AG08396 (cell line): Measurements from ENCODE around the gene RXRB.
"Not testable (repeated sequence)": the region's sequence is repeated elsewhere in the genome, so short reads cannot be mapped to it uniquely, and the experiment has no call there.

Experiments
- DNase-seq: peaks from one replicate; pipeline ENCODE4 v3.0.0; 2012; ENCODE audit warnings: low spot score, mixed read lengths

RXRB gene

GRCh38 chr6:33200219-33201146 is at the start of gene RXRB, which contains the start of gene SLC39A7:
RXRB (minus strand) TSS chr6:33200665; CDS start chr6:33200476, 189 bp downstream.
SLC39A7 (plus strand) TSS chr6:33200867; CDS start chr6:33201246, 379 bp downstream.
- peak; percentile 98 for DNase-seq

- DNase-seq, result peak; percentile 45
Observed at GRCh38 chr6:33249732-33250630, 49.5 kb upstream of the RXRB start.

GRCh38 chr6:33248932-33249731 is 48.7 kb upstream of the RXRB start:
- peak; percentile 91 for DNase-seq

- no peak for DNase-seq
Observed at GRCh38 chr6:33248643-33248931, 48.1 kb upstream of the RXRB start.

- peak; percentile 75 for DNase-seq
Observed at GRCh38 chr6:33247977-33248642, 47.6 kb upstream of the RXRB start.

- no peak for DNase-seq
Observed at GRCh38 chr6:33243476-33243875, 43.0 kb upstream of the RXRB start.

GRCh38 chr6:33241968-33242367 is 41.5 kb upstream of the RXRB start:
- no peak for DNase-seq

GRCh38 chr6:33237741-33238140 is 37.3 kb upstream of the RXRB start:
- DNase-seq, result no peak

GRCh38 chr6:33236852-33237251 is 36.4 kb upstream of the RXRB start:
- DNase-seq, result no peak

GRCh38 chr6:33236328-33236727 is 35.9 kb upstream of the RXRB start:
- no peak for DNase-seq

- no peak for DNase-seq
Observed at GRCh38 chr6:33235221-33235634, 34.8 kb upstream of the RXRB start.

- not testable (repeated sequence) for DNase-seq
Observed at GRCh38 chr6:33226503-33227120, 26.1 kb upstream of the RXRB start.

GRCh38 chr6:33217681-33218080 is 17.2 kb upstream of the RXRB start:
- DNase-seq, result no peak

GRCh38 chr6:33217246-33217645 is 16.8 kb upstream of the RXRB start:
- DNase-seq, result no peak

GRCh38 chr6:33216117-33216649 is 15.7 kb upstream of the RXRB start:
- no peak for DNase-seq

- no peak for DNase-seq
Observed at GRCh38 chr6:33215271-33216116, 15.0 kb upstream of the RXRB start.

- no peak for DNase-seq
Observed at GRCh38 chr6:33213989-33214335, 13.5 kb upstream of the RXRB start.

- DNase-seq, result peak; percentile 56
Observed at GRCh38 chr6:33213166-33213988, 12.9 kb upstream of the RXRB start.

- DNase-seq, result no peak
Observed at GRCh38 chr6:33212857-33213165, 12.3 kb upstream of the RXRB start.
